GM18498 (cell line): ENCODE results near the gene COLQ.
"Not testable (repeated sequence)": the region's sequence is repeated elsewhere in the genome, so short reads cannot be mapped to it uniquely, and the experiment has no call there.

Source experiments
- ATAC-seq: cut with Tn5 transposase; IDR thresholded peaks from one replicate; pipeline ENCODE4 v1.9.1; 2021; ENCODE audit warnings: mild to moderate bottlenecking, moderate library complexity; ENCODE audit not compliant: unreplicated experiment

Gene COLQ

DNA sequence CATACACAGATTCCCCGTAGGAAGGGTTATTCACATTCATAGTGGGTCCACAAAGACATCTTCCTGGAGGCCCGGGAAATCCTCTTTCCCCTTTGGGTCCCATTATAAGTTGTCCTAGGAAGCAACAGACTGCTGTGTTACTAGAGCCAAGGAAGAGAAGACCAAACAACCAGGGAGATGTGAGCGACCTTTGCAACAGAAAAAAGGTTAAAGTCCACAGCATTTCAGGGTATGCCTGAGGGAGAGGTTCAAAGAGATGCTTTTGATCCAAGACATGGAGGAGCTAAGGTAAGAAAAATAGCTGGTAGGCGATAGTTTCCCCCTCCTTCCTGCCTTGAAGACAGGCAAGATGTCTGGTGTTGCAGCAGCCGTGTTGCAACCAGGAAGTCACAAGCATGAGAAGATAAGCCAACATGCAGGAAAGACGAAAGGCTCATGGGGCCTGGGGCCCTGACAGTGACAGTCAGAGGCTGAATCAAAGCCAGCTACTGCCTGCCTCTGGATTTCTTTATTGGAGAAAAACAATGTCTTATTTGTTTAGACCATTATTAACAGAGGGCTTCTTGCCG, 63.2 kb downstream of the COLQ start:
- no peak for ATAC-seq

DNA sequence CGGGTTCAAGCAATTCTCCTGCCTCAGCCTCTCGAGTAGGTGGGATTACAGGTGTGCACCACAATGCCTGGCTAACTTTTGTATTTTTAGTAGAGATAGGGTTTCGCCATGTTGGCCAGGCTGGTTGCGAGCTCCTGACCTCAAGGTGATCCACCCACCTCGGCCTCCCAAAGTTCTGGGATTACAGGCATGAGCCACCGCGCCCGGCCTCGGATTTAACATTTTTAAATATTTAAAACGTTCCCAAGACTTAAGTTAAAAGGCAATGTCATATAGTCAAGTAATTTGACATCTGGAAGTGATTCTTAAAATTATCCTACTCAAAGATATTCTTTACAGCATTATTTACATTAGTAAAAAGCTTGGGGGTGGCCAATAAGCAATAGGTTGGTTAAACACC, 64.6 kb downstream of the COLQ start:
- ATAC-seq: not testable (repeated sequence)

DNA sequence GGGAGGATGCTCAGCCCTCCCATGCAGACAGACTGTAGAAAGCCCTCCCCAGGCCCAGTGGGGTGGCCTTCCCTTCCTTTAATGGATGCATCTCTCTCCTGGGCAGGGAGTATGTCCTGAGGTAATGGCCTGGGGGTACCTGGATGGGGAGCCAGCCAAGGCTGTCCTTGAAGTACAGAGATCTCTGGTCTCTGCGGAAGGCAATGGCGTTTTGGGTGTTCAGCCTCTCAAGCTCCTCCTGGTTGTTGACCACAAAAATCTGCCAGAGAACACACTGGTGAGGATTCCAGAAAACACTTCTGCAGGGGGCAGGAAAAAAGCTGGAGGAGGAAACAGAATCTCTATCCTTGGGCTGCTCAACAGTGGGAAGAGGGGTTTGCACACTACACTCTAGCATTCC, 65.2 kb downstream of the COLQ start:
- ATAC-seq: no peak

DNA sequence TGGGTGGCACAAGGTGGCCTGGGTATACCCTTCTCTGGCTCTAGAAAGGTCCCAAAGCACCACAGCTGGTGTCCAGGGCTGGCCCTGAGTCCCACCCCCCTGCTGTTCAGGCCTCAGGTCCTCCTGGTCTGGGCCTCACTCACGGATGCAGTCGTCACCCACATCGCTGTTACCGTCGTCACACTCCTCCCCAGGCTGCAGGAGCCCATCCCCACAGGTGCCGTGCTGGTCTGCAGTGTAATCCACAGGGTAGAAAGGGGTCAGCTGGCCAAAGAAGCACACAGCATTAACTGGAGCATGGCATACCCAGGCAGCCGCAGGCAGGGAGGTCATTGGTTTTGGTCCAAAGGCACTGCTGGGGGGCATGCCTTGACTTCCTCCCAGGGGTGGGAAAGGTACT, 65.8 kb downstream of the COLQ start:
- no peak for ATAC-seq

DNA sequence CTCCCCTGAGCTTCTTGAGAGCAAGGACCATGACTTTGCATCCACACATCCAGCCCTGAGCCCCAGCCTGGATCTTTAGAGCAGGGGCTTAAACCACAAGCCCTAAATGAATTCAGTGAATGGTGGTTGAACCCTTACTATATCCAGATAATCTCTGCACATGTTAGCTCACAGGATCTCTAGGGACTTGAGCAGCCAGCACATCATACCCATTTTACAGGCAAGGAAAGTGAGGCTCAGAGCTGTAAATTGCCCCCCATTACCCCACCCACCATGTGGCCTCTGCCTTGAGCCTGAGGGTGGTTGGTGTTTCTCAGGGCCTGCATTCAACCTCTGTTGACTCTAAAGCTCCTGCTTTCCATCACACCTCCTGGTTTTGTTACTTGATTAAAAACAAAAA, 66.5 kb downstream of the COLQ start:
- no peak for ATAC-seq

DNA sequence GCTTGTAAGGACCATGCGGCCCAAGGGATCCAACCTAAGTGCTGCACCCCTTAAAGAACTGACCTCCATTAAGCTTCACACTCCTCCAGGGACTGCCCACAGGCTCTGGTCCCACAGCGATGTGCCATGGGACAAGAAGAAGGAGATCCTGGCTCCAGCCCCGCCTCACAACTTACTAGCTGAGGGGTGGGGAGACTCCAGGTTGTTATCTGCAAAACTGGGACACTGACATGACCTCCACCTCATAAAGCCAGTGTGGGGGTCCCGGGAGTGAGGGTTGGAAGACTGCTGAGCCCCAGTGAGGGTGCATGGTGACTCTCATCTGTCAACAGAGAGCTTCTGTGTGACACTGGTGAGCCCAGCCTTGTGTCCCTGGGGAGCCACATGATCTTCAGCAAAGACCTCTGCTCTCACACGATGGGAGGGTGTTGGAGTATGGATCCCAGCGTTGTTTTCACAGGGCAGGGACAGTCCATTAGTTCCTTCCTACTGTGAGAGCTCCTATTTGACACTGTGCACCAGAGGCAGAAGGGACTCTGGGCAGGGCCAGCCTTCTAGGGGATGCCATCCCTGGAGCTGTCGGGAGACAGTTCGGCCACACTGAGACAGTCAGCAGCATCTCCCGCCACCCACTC, 67.4 kb downstream of the COLQ start:
- no peak for ATAC-seq

DNA sequence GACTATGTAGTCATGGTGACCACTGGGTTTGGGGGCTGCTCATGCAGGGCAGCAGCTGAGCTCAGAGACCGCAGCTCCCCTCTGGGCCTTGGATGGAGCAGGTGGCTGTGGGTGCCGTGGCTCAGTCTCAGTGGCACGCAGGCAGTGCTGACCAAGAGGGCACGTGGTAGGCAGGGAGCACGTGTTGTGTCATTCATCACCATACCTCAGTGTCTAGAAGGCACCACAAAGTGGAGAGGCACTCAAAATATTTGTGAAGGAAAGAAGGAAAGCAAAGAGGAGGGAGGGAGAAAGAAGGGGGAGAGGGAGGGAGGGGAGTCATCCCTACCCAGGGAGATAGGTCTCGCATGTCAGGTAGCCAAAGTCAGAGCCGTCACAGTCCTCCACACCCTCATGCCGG, 68.0 kb downstream of the COLQ start:
- no peak for ATAC-seq

DNA sequence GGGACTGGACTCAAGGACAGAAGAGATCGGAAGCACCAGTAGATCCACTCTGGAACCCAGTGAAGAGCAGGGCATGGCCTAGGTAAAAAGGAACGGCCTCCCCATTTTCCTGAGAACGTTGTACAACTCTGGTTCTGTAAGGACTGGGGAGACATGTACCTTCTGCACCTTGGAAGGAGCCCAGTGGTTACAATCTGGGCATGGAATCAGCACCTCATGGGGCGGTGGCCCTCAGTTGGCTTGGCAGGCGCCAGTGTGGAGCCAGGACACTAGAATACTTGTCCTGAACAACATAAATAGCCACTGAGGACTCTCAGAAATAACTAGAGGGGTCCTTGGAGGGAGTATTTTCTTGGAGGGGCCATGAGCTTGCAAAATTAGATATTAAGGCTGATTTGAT, 68.5 kb downstream of the COLQ start:
- no peak for ATAC-seq

DNA sequence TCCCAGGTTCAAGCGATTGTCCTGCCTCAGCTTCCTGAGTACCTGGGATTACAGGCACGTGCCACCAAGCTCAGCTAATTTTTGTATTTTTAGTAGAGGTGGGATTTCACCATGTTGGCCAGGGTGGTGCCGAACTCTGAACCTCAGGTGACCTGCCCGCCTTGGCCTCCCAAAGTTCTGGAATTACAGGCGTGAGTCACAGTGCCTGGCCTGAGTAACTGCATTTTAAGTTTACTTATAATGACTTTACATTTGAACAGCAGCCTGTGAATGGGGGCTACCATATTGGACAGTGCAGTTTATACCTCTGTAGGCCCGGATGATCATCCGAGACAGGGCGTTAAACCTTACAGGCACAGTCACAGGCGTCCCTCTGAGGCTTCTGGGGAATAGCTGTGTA, 69.3 kb downstream of the COLQ start:
- ATAC-seq: no peak

DNA sequence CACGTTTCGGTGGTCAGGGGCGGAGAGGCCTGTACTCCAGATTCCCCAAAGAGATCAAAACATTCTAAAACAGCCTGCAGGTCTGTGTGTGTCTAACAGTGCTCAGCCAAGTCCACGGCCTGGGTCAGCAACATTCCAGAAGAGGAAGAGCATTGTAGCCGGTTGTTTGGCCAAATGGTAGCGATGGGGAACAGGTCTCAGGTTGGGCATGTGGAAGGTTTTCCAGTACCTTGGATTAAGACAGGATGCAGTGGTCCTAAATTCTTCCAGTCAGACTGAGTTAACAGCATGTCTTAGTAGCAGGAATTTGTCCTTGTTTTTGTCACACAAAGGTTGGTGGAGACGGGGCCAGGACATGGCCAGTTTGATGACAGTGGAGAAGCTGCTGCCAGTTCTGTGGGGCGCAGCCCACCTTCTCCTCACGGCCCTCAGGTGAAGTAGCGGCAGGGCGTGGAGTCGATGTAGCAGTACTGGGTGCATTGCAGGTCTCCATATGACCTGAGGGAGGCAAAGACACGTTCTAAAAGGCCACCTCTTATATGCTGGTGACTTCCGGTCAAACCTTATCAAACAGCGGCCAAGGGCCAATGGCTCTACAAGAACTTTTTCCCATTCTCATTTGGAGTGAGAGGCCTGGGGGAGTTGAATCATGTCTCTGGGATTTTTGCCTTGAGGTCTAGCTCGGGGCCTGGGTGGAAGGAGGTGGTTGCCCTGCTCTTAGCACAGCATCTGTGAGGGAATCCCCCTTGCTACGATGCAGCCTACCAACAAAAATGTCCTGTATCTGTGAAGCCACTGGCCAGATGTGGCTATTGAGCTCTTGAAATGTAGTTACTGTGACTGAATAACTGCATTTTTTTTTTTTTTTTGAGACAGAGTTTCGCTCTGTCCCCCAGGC, 70.0 kb downstream of the COLQ start:
- no peak for ATAC-seq

DNA sequence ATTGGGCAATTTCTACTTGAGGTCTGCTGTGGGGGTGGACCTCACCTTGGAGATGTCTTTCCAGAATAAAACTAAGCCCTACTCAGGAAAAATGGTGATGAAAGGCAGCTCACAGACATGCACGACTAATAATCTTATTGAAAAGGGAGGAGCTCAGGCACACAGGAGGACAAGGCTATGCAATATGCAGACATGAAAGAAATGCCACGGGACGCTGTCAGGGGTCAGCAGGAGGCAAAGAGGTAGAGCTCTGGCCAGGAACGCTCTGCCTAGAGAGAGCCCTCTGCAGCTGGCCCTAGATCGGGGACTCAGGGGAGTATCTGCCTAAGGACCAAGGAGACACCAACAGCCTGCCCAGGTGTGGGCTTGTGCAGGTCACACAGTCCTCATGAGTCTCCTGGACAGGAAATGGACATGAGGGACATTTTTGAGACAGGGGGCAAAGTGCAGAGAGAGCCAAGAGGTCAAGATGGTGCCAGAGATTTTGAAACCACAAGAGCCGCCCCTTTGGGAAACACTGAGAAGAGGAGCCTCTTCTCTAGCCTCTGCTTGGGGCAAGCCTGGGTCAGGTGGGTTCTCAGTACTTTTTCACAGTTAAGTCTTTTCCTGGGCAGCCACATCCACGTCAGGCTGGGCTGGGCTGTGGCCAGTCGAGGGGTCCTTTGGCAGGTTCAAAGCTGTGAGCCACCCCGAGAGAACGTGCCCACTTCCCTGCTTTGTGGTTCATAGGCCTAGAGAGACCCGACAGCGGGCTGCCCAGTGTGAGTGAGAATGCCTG, 70.9 kb downstream of the COLQ start:
- ATAC-seq: no peak

DNA sequence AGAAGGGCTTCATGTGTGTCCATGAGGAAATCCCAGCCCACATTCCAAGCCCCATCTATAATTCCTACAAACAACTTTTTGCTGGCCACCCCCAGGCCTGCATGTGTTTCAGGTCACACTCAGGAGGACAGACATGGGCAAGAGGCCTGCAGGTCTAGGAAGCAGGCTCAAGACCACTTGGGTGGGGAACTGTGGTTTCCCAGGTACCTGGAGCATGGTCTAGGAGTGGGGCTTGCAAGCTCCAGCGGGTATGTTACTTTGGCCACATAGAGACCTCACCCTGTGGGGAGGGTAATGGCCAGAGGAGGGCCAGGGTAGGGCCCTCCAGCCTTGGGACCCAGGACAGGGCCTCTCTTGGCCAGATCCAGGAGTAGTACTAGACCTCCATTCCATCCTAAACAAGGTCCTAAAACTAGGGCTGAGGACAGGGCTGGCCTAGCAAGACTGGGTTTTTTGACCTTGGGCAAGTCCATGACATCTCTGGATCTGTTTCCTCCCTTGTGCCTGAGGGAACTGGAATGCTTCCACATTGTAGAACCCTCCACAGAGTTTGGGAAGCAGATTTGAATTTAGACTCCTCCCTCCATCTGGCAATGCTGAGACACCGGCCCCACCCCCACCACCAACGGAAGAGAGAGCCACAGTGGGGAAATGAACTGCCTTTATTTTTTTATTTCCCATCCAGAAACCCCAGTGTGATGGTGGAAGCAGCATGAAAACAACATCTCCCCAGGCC, 71.8 kb downstream of the COLQ start:
- no peak for ATAC-seq

DNA sequence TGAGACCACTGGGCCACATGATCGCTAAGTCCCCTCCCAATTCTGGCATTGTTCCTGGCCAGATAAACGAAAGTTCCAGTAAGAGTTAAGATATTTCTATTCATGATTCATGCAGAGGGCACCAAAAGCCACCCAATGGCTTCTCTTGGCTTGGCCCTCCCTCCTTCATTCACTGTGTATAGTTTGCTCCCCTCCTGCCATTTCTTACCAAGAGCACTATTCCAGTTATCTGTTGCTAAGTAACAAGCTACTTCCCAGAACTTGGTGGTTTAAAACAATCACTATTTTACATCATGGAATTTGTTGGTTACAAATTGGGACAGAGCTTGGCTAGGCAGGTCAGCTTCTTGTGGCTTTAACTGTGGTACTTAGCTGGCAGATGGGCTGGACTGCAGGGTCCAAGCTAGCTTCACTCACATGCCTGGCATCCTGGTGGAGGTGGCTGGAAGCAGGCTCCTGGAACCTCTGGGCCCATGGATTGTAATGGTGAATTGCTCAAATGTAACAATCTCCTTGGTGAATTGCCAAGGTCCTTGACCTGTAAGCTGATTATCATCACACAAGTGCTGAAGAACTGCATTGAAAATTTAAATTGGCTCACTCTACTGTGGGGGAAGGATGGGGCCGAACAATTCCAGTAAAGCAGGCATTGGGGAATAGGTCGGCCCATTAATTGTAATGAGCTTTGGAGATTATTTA, 77.5 kb downstream of the COLQ start:
- no peak for ATAC-seq

DNA sequence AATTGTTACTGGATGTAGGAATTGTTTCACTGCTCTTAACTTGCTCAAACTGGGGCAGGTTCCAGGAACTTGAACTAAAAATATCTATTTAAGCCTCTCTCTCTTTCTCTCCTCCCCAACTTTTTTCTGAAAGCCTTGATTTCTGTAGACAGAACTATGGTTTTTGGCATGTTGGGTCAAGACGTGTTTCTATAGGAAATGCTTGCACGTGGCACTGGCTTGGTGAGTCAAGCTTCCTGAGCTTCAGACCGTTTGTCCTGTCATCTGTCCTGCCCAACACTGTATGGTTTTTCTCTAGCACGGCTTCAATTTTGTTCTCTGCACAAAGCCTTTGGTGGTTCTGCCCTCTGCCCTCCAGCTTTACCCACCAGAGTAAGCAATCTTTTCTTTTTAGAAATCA, 80.6 kb downstream of the COLQ start:
- ATAC-seq: no peak

DNA sequence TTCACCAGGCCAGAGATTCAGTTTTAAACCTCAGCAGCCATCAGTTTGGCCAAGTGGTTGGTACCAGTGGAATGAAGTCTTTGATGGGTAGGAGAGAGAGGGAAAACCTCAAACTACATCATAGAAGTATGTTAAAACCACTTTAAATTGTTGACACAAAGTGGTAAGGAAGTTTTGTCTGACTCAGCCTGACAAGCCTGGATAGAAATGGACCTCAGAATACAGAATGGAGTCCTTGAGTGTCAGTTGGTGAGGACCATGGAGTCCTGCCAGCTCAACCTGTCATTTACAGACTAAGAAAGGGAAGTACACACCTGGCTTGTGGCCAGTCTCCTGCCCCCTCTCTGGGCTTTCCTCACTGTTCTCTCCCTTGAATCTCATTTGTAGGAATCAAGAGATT, 82.0 kb downstream of the COLQ start:
- ATAC-seq: no peak

DNA sequence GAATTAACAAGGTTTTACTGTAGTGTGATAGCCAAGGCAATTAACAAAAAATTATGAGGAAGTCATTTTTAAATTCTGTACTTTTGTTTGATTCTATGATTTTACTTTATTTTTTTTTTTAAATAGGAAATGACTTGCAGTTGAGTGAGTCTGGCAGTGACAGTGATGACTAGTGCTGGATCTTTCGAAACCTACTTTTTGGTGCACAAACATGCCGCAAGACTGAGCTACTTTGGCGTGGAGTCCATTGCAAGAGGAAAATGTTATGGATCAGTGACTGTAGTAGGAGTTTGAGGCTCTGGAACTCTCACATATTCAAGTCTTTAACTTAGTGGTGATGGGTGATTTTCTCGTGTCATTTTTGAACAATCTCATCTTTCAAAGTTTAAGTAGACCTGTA, 82.5 kb downstream of the COLQ start:
- no peak for ATAC-seq

DNA sequence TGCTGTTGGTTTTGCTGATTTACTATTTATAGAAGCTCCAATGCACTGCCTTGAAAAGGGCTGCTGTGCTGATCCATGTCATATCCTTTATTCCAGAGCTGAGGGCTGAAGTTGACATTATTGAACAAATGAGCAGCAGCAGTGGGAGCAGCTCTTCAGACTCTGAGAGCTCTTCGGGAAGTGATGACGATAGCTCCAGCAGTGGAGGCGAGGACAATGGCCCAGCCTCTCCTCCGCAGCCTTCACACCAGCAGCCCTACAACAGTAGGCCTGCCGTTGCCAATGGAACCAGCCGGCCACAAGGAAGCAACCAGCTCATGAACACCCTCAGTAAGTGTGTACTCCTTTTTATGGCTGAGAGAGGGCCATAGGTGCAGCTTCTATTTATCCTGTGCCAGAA, 85.3 kb downstream of the COLQ start:
- no peak for ATAC-seq

DNA sequence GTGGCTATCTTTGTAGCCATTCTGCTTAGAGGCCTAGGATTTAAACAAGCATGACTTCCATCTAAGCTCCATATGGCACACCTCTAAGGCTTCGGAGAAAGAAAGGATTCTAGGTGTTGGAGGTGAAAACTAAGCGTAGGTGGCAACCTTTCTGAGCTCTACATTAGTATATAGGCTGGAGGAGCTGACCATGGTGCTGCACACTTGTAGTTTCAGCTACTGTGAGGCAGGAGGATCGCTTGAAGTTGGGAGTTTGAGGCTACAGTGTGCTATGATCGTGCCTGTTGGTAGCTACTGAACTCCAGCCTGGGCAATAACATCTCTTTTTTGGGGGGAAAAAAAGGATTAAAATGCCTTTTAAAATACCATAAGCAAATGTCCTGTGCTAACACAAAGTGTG, 86.8 kb downstream of the COLQ start:
- no peak for ATAC-seq

DNA sequence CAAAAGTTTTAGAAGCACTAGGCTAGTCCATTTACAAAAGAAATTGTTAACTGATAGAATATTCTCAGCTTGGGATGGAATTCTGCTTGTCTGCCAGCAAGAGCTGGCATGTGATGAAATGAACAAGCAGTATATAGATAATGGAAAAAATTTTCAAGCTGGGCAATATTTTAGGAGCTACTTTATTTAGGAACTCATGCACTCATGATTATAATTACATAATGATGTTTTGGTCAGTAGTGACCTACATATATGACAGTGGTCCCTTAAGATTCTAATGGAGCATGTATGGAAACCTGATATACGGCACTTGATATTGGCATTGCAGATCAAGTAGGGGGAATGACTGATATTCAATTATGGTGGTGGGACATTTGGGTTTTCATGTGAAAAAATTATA, 88.0 kb downstream of the COLQ start:
- no peak for ATAC-seq

DNA sequence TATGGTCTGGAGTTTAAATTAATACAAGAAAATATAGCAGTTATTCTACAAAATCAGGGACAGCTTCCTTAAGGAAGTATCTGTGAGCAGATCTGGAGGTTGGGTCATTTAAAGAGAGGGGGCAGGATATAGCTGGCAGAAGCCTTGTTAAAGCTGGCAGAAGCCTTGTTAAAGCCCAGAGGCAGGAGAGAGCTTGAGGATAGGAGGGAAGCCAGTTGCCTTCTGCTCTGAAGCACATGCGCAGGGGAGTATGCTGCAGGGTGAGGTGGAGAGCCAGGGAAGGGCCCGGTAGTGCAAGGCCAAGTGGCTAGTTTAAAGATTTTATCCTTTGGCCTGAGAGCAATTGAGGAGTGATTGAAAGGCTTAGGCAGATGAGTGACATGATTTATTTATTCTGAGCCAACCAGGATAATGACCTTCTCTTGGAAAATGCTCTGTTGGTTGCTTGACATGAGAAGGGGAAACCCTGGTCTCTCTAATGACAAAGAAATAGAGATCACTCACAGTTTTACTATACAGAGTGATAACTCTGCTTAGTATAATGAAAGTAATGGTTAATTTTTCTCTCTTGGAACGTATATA, 90.2 kb downstream of the COLQ start:
- ATAC-seq: no peak
